Left lobe of liver (tissue), 2 donors: ENCODE results near the gene ALKBH8. TPM values are rescaled to one million over a fixed set of nuclear protein-coding genes. Genes with fewer than 3 reads are reported as not detected.
"Not testable (repeated sequence)": the region's sequence is repeated elsewhere in the genome, so short reads cannot be mapped to it uniquely, and the experiment has no call there.

ENCODE experiments used
- ATAC-seq: fragments of 200-7000 bp; cut with Tn5 transposase; one replicate; pipeline ENCODE4 v1.9.1; 2020; ENCODE audit warnings: mild to moderate bottlenecking, moderate library complexity
- DNase-seq: peaks from one replicate; pipeline ENCODE4 v3.0.0-alpha.2; 2020; ENCODE audit warnings: low spot score
- total RNA-seq: library from RNA; stranded (reverse); gene quantifications from one replicate; pipeline ENCODE4 v1.2.1, GENCODE V29; 2021
- donor health status: DM: no; HTN: no; CAD: no; lungs with moderate emphysema.
- donor health status: DM: no; HTN: yes; CAD: no.

ALKBH8 gene
- total RNA-seq, 1 donor from 2014 or later: 3.2 TPM

DNA sequence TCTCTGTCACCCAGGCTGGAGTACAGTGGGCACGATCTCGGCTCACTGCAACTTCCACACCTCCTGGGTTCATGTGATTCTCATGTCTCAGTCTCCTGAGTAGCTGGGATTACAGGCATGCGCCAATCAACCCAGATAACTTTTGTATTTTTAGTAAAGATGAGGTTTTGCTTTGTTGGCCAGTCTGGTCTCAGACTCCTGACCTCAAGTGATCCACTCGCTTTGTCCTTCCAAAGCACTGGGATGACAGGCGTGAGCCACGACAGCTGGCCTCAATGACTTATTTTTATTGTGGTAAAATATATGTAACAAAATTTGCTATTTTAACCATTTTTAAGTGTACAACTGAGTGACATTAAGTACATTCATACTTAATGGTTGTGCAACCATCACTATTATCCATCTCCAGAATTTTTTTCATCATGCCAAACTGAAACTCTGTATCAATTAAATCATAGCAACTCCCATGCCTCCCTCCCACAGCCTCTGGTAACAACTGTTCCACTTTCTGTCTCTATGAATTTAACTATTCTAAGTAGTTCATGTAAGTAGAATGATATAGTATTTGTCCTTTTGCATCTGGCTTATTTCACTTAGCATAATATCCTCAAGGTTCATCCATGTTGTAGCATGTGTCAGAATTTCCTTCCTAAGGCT lies 57.2 kb downstream of the ALKBH8 start:
- ATAC-seq (no peak), DNase-seq (no peak)

DNA sequence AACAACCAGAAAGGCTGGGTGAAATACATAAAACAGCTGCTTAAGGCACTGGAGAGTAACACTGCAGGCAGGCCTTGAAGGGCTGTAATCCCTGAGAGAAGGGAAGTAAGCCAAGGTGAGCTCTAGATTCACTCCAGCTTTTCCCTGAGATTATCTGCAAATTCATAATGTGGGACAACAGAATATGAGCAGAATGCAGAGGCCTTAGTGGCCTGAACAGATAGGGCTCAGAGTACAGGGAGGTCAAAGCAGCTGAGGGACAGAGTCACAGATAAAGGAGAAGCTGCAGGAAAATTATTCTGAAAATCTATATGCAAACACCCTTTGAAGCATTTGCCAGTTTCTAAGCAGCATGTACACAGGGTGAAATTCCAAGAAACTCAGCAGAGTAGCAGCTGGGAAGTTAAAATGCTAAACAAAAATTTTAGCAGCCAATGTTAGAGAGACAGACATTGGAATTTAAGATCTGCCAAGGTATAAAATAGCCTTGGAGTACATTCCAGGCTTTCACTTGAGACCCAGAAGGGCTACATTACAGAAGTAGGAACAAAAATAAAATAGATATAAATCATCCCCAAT lies 59.8 kb downstream of the ALKBH8 start:
- DNase-seq: no peak
- no peak for ATAC-seq

DNA sequence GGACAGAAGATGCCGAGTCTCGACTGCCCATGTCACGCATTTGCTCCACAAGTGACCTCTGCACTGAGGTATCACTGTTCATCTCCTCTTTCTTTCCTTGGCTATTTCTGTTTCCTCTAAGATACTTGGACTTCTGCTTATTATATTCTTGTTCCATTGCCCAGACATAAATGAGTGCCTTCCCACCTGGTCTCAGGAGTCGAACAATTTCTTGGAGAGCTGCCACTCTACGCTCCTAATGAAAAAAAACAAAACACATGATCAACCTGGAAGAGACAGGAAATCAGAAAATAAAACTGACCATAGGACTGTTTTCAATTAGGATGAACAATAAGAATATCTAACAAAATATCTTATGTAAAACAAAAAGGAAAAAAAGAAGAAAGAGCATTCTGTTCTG lies 60.6 kb downstream of the ALKBH8 start:
- no peak for ATAC-seq
- no peak for DNase-seq

DNA sequence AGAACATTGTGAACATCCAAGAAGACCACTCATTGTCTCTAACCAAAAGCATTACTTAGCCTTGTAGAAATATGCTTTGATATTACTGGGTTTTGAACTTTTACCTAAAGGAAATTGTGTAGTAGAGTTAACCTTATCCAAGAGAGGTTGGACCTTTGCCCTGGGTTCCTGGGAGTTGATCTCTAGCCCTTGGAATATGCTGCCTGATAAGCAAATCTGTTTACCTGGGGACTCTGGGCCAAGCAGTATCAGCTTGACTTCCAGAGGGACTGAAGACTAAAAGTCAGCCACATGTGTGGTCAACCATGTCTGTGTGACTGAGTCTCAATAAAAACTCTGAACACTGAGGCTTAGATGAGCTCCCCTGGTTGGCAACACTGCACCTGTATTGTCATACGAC lies 63.8 kb downstream of the ALKBH8 start:
- peak; percentile 71 for ATAC-seq
- DNase-seq: no peak

DNA sequence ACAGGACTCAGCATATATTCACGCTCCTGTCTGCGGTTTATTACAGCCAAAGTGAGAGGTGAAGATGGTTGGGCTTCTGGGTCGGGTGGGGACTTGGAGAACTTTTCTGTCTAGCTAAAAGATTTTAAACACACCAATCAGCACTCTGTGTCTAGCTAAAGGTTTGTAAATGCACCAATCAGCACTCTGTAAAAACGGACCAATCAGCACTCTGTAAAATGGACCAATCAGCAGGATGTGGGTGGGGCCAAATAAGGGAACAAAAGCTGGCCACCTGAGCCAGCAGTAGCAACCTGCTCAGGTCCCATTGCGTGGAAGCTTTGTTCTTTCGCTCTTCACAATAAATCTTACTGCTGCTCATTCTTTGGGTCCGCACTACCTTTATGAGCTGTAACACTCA lies 68.2 kb downstream of the ALKBH8 start:
- DNase-seq, ATAC-seq: not testable (repeated sequence)

DNA sequence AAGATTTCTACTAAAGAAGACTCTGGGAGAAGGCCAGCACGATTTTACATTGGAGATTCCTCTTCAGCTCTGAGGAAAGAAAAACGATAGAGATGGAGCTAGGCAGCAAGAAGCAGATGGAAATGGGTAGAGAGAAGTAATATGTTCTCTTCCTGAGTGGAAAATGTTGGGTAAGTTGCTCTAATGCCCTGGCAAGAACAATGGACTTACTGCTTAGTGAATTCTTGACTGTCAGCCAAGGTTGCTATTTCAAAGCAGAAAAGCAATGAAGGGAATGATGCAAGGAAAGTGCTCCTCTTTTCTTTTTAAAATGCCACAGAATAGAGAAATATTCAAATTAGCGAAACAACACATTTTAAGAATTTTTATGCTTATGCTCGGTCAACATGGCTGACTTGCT lies 69.5 kb downstream of the ALKBH8 start:
- no peak for DNase-seq
- peak; percentile 30 for ATAC-seq

DNA sequence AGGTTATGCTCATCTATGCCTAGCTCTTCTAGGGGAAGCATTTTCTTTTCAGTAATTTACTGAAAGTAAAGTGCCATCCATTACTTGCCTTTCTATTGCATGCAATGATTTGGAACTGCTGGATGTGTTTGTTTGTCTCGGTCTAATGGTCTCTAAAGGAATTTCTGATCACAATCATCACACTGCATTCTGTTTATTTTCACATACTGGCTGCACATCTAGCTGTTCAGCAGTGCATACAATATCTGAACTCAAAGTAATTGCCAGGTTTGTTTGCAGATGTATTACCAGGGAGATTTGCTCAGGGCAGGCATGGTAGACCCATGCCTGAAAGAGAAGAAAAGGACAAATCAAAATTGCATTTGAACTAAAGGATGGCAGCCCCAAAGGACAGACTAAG lies 71.5 kb downstream of the ALKBH8 start:
- DNase-seq (no peak), ATAC-seq (no peak)

DNA sequence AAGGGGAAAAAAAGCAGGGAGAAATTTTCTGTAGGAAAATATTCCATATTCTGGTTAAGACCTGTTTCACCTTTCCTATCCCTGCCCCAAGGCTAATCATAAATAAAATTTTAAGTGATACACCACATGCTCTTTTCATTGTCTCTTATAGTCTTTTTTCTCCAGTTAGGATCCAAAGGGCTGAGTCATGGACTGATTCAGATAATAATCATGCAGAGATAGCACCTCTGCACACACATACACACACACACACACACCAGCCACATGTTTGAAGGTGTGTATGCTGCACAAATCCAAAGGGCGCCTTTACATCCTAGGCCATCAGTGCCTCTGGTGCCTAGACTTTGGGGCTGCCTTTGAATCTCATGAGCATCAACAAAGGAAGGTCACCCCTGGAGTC lies 72.4 kb downstream of the ALKBH8 start:
- DNase-seq: no peak
- no peak for ATAC-seq

DNA sequence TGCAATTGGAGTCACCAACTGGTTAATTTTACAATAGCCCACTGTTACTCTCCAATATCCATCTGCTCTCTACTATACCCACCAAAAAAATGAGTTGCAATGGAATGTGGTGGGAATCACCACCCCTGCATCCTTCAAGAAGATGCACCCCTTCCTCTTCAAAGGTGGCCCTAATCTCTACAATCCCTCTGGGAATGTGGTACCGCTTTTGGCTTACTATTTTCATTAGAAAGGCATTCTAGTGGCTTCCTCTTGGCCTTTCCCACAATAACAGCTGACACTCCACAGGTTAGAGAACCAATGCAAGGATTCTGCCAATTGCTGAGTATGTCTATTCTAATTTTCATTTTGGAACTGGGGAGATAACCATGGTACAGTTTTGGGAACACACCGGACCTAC lies 74.7 kb downstream of the ALKBH8 start:
- DNase-seq (no peak), ATAC-seq (no peak)

DNA sequence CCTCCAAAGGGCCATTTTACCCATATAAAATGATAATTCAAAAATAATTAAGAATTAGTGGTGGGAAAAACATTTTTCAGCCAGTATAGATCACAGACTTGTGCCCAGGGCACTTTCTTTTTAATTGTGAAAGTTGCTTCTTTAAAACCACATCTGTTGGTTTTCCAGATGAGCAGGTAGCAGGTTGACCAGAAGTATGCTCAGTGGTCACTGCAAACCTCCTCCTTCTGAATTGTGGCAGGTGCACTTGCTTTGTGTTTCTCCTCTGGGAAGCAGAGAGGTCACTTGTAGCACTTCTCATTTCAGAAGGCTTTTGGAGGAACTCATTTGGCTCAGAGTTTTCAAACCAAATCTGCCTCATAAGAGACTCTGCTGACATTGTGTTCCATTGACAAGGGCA lies 83.3 kb downstream of the ALKBH8 start:
- ATAC-seq (no peak), DNase-seq (no peak)

DNA sequence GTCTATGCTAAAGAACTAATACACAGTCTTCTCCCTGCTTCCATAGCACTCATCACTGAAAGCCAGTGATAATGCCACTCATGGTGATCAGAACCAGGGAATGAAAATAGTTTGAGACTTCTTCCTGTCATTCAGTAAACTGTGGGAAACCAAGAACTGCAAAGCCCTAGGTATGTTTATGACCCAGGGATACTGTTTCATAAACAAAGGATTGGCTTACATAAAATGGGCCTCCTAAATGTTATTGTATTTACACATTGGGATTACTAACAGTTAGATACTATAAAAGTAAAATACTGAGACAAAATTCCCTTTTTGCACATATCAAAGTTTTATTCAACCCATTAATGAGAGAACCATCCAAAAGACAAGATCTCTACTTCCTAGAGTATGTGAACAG lies 86.6 kb downstream of the ALKBH8 start:
- ATAC-seq (no peak), DNase-seq (no peak)

DNA sequence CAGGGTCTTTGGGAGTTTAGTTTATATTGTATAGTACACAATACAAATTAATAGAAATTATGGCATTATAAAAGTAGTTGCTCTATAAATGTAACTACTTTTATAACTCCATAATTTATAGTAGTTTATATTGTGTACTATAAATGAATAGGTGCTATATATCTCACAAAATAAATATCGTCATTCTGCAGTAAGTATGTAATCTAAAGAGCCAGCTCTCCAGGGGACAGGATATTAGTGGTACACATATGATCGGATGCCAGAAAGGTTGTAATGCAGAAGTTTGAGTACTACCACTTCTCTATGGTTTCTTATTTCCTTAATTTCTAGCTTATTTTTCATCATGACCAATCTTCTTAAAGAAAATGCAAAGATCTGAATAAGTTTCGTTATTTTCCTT lies 87.7 kb downstream of the ALKBH8 start:
- ATAC-seq: no peak
- no peak for DNase-seq

DNA sequence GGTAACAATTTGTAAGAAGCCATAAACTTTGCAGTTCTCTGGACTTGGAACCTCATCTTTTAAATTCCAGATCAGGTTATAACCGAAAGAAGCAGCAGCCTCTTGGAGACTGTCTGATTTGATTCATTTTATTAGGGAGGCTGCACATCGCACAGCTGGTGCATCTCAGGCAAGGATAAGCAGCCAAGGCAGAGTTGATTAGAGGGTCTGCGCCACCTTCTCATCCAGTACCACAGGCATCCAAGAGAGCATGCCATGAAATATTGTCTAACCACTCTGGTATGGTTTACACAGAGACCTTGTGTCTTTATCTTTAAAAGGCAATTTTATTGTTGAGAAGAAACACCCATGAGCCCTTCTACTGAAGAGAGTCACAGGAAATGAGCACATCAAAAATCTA lies 91.7 kb downstream of the ALKBH8 start:
- DNase-seq (no peak), ATAC-seq (no peak)

DNA sequence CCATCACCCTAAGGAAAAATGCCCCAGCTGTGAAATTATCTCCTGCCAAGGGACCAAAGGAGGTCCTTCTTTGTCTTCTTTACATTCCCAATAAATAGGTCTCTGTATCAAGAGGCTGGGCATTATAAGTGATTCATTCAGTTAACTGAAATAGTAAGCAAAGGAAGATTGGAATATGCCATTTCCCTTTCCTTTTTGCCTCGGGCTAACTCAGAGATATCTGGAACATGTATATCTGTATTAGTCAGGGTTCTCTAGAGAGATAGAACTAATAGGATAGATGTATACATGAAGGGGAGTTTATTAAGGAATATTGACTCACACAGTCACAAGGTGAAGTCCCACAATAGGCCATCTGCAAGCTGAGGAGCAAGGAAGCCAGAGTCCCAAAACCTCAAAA lies 92.6 kb downstream of the ALKBH8 start:
- no peak for DNase-seq

DNA sequence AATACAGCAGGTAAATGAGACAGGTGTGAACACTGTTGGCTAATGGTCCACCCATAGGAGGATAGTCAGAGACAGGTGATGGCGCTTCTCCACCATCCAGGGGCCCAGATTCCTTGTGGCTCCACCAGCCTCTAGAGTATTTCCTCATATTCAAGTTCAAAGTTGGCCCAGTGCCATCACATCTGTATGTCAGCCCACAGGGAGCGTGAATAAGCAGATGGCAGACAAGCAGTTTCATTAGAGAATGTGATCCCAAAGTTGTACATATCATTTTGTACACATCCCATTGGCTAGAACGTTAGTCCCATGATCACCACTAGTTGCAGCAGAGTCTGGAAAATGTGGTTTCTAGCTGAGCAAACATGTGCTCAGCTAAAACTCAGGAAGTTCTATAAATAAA lies 96.9 kb downstream of the ALKBH8 start:
- no peak for DNase-seq
- no peak for ATAC-seq

More for the DNA sequence above, 92.6 kb downstream of the ALKBH8 start:
- no peak for ATAC-seq

DNA sequence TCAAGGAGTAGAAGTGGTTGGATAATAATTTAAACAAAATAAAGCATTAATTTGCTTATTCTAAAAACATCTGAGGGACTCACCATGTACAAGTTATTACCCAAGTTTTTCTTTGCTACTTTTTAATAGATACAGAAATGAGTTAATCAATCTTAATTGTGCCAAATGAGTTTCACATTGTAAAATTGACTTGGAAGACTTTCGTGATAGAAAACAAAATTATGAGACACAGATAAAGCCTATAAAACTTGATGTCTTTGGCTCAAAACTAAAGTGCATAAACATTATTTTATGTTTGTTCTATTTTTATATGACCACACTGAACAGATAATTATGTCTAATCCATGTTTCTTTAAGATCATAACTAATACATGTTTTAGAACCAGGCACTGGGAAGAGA lies 97.8 kb downstream of the ALKBH8 start:
- ATAC-seq: no peak

DNA sequence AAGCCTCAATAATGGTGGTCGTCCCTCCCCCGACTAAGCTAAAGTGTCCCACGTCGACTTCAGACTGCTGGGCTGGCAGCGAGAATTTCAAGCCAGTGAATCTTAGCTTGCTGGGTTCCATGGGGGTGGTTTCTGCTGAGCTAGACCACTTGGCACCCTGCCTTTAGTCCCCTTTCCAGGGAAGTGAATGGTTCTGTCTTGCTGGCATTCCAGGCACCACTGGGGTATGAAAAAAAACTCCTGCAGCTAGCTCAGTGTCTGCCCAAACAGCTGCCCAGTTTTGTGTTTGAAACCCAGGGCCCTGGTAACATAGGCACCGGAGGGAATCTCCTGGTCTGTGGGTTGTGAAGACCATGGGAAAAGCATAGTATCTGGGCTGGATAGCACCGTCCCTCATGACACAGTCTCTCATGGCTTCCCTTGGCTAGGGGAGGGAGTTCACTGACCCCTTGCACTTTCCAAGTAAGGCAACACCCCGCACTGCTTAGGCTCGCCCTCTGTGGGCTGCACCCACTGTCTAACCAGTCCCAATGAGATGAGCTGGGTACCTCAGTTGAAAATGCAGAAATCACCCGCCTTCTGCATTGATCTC lies 99.2 kb downstream of the ALKBH8 start:
- not testable (repeated sequence) for ATAC-seq, DNase-seq

More for the DNA sequence above, 97.8 kb downstream of the ALKBH8 start:
- no peak for DNase-seq

DNA sequence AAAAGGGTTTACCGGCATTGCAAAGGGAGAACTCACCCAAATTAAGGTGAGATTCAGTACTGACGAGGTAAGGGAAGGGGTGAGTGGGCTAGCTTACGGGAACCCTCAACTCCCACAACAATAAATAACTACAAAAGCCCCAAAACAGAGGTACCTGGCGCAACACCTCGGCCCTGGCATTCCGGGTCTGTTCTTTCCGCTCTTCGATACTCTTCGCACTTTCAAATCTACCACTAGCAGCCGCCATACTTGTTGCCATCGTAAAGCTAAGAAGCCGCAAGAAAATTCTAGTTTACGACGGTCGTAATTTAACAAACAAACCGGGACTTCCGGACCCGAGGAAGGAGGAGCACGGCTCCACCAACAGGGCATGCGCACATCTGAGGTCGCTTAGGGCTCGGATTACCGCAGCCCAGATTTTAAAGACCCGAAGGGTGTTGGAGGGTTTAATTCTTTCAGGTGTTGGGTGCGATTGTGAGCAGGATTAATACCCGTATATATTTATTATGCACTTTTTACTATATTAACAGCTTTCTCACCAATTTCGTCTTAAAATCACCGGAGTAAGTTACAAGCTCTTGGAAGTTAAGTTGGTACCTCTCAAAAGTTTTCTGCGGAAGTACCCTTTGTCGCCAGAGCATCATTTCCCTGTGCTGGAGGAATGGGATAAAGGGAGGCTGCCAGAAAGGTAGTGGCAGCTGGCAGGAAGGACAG lies 107.8 kb downstream of the ALKBH8 start, which contains the start of gene CWF19L2:
Gene CWF19L2 (minus strand): TSS at position 268 of the 714 bp plus-strand sequence. CDS start 9 bp downstream, at position 259.
- peak; percentile 100 for ATAC-seq
- peak; percentile 90 for DNase-seq

DNA sequence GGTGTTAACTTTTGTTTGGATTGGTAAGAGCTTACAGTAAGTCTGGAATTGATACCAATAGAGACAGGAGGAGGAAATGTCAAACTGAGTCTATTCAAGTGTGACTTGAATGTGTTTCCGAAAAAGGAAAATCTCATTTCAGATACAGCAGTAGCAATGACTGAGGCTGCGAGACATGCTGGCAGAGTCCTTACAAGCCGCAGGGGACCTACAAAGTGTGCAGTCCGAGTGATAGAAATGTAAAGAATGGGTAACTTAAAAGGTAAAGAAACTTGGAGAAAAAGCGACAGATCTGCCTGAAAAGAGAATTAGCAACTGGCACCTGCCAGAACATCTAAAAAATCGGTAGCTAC lies 108.4 kb downstream of the ALKBH8 start:
- peak; percentile 29 for ATAC-seq

DNA sequence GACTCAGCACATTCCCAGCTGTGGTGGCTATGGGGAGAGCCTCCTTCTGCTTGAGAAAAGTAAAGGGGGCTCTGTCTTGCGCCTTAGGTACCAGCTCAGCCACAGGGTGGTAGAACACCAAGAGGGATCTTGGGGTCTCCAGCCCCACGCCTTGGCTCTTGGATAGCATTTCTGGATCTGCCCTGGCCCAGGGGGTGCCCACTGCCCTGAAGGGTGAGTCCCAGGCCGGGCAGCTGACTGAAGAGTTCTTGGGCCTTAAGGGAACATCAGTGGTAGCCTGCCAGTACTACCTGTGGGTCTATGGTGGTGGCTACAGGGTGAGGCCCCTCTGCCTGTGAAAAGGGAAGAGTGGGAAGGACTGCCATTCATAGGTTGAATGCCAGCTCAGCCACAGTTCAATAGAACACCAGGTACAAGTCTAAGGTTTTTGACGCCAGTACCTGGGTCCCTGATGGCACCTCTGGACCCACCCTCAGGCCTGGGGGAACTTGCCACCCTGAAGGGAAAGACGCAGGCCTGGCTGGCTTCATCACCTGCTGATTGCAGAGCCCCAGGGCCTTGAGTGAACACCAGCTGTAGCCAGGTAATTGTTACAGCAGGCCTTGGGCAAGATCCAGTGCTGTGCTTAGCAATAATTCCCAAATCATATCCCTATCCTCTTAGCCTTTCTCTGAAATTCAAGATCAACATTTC lies 111.8 kb downstream of the ALKBH8 start:
- no peak for DNase-seq
- no peak for ATAC-seq

More for the DNA sequence above, 108.4 kb downstream of the ALKBH8 start:
- DNase-seq: no peak
